Astrocyte (in vitro differentiated cells and primary cell): Measurements from ENCODE around the gene COPZ2.

ENCODE experiments used
- CTCF ChIP-seq: IDR thresholded peaks from 2 replicates; pipeline ENCODE4 v1.5.1; 2011; ENCODE audit warnings: low read depth, mild to moderate bottlenecking, inconsistent platforms, low read length, moderate library complexity; ENCODE audit not compliant: insufficient read depth
- EZH2 ChIP-seq: IDR thresholded peaks from 2 replicates; pipeline ENCODE4 v1.6.1; 2012; ENCODE audit warnings: mild to moderate bottlenecking, low read length, inconsistent platforms; ENCODE audit not compliant: insufficient read depth

- TF ChIP-seq CTCF (no peak), EZH2 (no peak)
Observed at GRCh38 chr17:48081858-48082257, 44.3 kb upstream of the COPZ2 start.
